ENCODE measurements around the gene PRELP. TPM values are rescaled to one million over a fixed set of nuclear protein-coding genes. Genes with fewer than 3 reads are reported as not detected.

The PRELP gene
- total RNA-seq, 1 experiment from 2014 or later = not detected

DNA sequence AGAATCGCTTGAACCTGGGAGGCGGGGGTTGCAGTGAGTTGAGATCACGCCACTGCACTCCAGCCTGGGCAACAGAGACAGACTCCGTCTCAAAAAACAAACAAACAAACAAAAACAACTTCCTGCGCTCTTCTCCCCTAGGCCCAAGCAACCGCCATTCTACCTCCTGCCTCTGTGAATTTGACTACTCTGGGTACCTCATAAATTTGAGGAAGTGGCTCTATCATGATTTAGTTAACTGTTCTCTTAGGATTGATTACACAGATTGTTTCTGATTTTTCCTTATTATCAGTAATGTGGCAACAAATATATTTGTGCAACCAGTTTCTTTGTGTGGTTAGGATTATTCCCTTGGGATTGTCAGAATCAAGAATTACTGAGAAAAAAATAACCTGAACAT, 48.1 kb downstream of the PRELP start:
- Histone ChIP-seq H2AFZ (ENCODE audit: low read length) (no peak overlapping the region), H3K9ac (ENCODE audit: low read length) (no peak overlapping the region), H3F3A (ENCODE audit: low read length, unreplicated experiment) (no peaks in the 10 kb centered on the region), H3K9me2 (replicated peaks; ENCODE audit: low read length) (no peaks in the 10 kb centered on the region), H3K9me3 (ENCODE audit: low read length) (no peaks in the 10 kb centered on the region), H3K4me1 (ENCODE audit: insufficient read depth, low read length) (peaks cover 34% of the 10 kb centered on the region), H3K36me3 (ENCODE audit: low read depth, low read length) (no peaks in the 10 kb centered on the region), H3K4me2 (ENCODE audit: low read length) (no peak overlapping the region), H3K27me3 (ENCODE audit: low read length) (no peaks in the 10 kb centered on the region), H3K27ac (ENCODE audit: low read length) (no peak overlapping the region), H3K4me3 (ENCODE audit: low read length) (no peak overlapping the region), H3K79me2 (ENCODE audit: low read length) (no peaks in the 10 kb centered on the region), H4K20me1 (ENCODE audit: low read length) (no peaks in the 10 kb centered on the region)
- CTCF ChIA-PET = no interaction called here
- no TSS peak for BruUV-seq (replicated peaks)
- POLR2A ChIA-PET (ENCODE audit: unreplicated experiment) = no interaction called here
- DNase-seq (no peak), ATAC-seq (no peak)
- intact Hi-C loops (cut with micrococcal nuclease) = no loop called here
- no peak for TF ChIP-seq EZH2phosphoT487 (IDR thresholded peaks at IDR 0.05; ENCODE audit: borderline replicate concordance, low read length)
- TF ChIP-seq EZH2 (IDR thresholded peaks at IDR 0.05; ENCODE audit: low read length, unreplicated experiment) = no peak

DNA sequence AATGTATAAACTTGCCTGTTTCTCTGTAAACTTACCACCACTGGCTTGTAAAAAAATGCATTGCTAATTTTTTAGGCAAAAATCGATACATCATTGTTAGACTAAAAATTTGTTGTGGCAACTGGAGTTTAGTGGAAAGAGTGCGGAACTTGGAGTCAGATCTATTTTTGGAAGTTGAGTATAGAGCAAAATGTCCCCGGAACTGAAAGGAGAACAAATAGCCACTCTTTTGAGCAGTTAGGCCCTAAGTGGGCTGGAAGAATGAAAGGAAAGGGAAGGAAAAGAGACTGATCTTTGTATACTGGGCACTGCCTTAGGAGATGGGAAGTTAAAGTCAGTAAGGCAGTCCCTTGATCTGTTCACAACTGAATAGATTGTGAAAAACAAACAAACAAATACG, 48.5 kb downstream of the PRELP start:
- Histone ChIP-seq H3K27ac (ENCODE audit: low read length) (no peak overlapping the region), H3K9me3 (ENCODE audit: low read length) (no peaks in the 10 kb centered on the region), H3F3A (ENCODE audit: low read length, unreplicated experiment) (no peaks in the 10 kb centered on the region), H3K4me3 (ENCODE audit: low read length) (no peak overlapping the region), H3K79me2 (ENCODE audit: low read length) (no peaks in the 10 kb centered on the region), H2AFZ (ENCODE audit: low read length) (no peak overlapping the region), H3K27me3 (ENCODE audit: low read length) (no peaks in the 10 kb centered on the region), H3K9ac (ENCODE audit: low read length) (no peak overlapping the region), H4K20me1 (ENCODE audit: low read length) (no peaks in the 10 kb centered on the region), H3K9me2 (replicated peaks; ENCODE audit: low read length) (no peaks in the 10 kb centered on the region), H3K4me2 (ENCODE audit: low read length) (no peak overlapping the region), H3K4me1 (ENCODE audit: insufficient read depth, low read length) (peaks cover 34% of the 10 kb centered on the region), H3K36me3 (ENCODE audit: low read depth, low read length) (no peaks in the 10 kb centered on the region)
- ATAC-seq = no peak
- CTCF ChIA-PET = no interaction called here
- DNase-seq = no peak
- TF ChIP-seq, protein P1, sequence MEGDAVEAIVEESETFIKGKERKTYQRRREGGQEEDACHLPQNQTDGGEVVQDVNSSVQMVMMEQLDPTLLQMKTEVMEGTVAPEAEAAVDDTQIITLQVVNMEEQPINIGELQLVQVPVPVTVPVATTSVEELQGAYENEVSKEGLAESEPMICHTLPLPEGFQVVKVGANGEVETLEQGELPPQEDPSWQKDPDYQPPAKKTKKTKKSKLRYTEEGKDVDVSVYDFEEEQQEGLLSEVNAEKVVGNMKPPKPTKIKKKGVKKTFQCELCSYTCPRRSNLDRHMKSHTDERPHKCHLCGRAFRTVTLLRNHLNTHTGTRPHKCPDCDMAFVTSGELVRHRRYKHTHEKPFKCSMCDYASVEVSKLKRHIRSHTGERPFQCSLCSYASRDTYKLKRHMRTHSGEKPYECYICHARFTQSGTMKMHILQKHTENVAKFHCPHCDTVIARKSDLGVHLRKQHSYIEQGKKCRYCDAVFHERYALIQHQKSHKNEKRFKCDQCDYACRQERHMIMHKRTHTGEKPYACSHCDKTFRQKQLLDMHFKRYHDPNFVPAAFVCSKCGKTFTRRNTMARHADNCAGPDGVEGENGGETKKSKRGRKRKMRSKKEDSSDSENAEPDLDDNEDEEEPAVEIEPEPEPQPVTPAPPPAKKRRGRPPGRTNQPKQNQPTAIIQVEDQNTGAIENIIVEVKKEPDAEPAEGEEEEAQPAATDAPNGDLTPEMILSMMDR (conservative IDR thresholded peaks at IDR 0.05; ENCODE audit: low read depth, low read length) = no peak
- no peak for TF ChIP-seq EZH2phosphoT487 (IDR thresholded peaks at IDR 0.05; ENCODE audit: borderline replicate concordance, low read length)
- no peak for TF ChIP-seq EZH2 (IDR thresholded peaks at IDR 0.05; ENCODE audit: low read length, unreplicated experiment)
- intact Hi-C loops (cut with micrococcal nuclease) = no loop called here
- no TSS peak for BruUV-seq (replicated peaks)
- POLR2A ChIA-PET (ENCODE audit: unreplicated experiment) = interaction anchor here (0.6 kb wide), 1 partner anchor 1385 kb away, joined by 3 read pairs; no protein-coding TSS in a partner anchor

DNA sequence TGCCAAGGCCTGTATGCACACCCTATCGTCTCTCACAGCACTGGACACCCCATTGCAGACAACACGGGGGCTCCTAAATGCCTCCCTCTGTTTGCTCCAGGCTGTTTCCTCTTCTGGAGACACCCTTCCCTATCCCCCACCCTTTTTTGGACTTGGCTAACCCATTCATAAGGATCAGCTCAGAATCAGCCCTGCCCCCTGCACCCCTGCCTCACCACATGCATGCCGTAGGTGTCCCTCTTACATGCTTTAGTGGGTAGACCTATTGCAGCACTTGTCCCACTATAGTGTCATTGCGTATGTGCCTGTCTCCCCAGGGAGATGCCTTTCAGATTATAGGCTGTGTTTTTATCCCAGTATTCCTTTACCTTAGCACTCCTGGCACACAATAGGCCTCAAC, 49.2 kb downstream of the PRELP start:
- ChIA-PET POLR2A (ENCODE audit: unreplicated experiment) (no interaction called here), CTCF (no interaction called here)
- H3K4me2 ChIP-seq (ENCODE audit: low read length) = no peak overlapping the region
- intact Hi-C loops (cut with micrococcal nuclease) = no loop called here
- no peaks in the 10 kb centered on the region for H3K9me3 ChIP-seq (ENCODE audit: low read length)
- peaks cover 34% of the 10 kb centered on the region for H3K4me1 ChIP-seq (ENCODE audit: insufficient read depth, low read length)
- H4K20me1 ChIP-seq (ENCODE audit: low read length) = no peaks in the 10 kb centered on the region
- H3K4me3 ChIP-seq (ENCODE audit: low read length) = no peak overlapping the region
- H3K9ac ChIP-seq (ENCODE audit: low read length) = no peak overlapping the region
- H3K36me3 ChIP-seq (ENCODE audit: low read depth, low read length) = no peaks in the 10 kb centered on the region
- no peaks in the 10 kb centered on the region for H3K79me2 ChIP-seq (ENCODE audit: low read length)
- H2AFZ ChIP-seq (ENCODE audit: low read length) = no peak overlapping the region
- DNase-seq (no peak), ATAC-seq (no peak)
- H3K9me2 ChIP-seq (replicated peaks; ENCODE audit: low read length) = no peaks in the 10 kb centered on the region
- no peaks in the 10 kb centered on the region for H3F3A ChIP-seq (ENCODE audit: low read length, unreplicated experiment)
- no peaks in the 10 kb centered on the region for H3K27me3 ChIP-seq (ENCODE audit: low read length)
- BruUV-seq (replicated peaks) = no TSS peak
- no peak overlapping the region for H3K27ac ChIP-seq (ENCODE audit: low read length)
- TF ChIP-seq, protein P1 (conservative IDR thresholded peaks at IDR 0.05; ENCODE audit: low read depth, low read length) = no peak
- TF ChIP-seq EZH2phosphoT487 (IDR thresholded peaks at IDR 0.05; ENCODE audit: borderline replicate concordance, low read length) (no peak), EZH2 (IDR thresholded peaks at IDR 0.05; ENCODE audit: low read length, unreplicated experiment) (no peak)
